Measurements from ENCODE around the gene INTS6.
"Not testable (repeated sequence)": the region's sequence is repeated elsewhere in the genome, so short reads cannot be mapped to it uniquely, and the experiment has no call there.

INTS6 gene

GRCh38 chr13:51425410-51426042 lies 27.3 kb downstream of the INTS6 start:
- no peak for TF ChIP-seq CTBP1 (IDR thresholded peaks at IDR 0.05; ENCODE audit: borderline replicate concordance)
- DNase-seq (ENCODE audit: extremely low spot score) = no peak
- CTCF ChIA-PET = no interaction called here
- POLR2A ChIA-PET = no interaction called here

- DNase-seq (ENCODE audit: extremely low spot score) = no peak
- CTCF ChIA-PET = no interaction called here
- TF ChIP-seq ELF4 (IDR thresholded peaks at IDR 0.05) (no peak), ARNT (IDR thresholded peaks at IDR 0.05) (no peak)
- POLR2A ChIA-PET = no interaction called here
Measured at GRCh38 chr13:51423766-51424165, 29.1 kb downstream of the INTS6 start.

- CTCF ChIA-PET = no interaction called here
- TF ChIP-seq PKNOX1 (IDR thresholded peaks at IDR 0.05) = no peak
- no peak for TF ChIP-seq HDGF (IDR thresholded peaks at IDR 0.05; ENCODE audit: borderline replicate concordance)
- POLR2A ChIA-PET = interaction anchor here (0.6 kb wide), 1 partner anchor 129 kb away, joined by 3 read pairs; no protein-coding TSS in a partner anchor
- no peak for DNase-seq (ENCODE audit: extremely low spot score)
Measured at GRCh38 chr13:51422484-51422883, 30.4 kb downstream of the INTS6 start.

GRCh38 chr13:51420681-51421490 lies 31.9 kb downstream of the INTS6 start:
- ChIA-PET POLR2A (interaction anchor here (1.0 to 1.4 kb wide), 2 partner anchors 30 to 32 kb away, joined by 3 to 5 read pairs; partner anchors contain the start of gene INTS6), CTCF (interaction anchor here (0.6 kb wide), 1 partner anchor 45 kb away, joined by 4 read pairs; no protein-coding TSS in a partner anchor)
- no peak for DNase-seq (ENCODE audit: extremely low spot score)
- TF ChIP-seq LEF1 (IDR thresholded peaks at IDR 0.05; ENCODE audit: borderline replicate concordance) = no peak
- TF ChIP-seq FOXM1 (IDR thresholded peaks at IDR 0.05; ENCODE audit: borderline replicate concordance) = no peak
- TF ChIP-seq SP1 (IDR thresholded peaks at IDR 0.05) = no peak
- TF ChIP-seq ELF4 (IDR thresholded peaks at IDR 0.05) = no peak
- TF ChIP-seq ZNF384 (IDR thresholded peaks at IDR 0.05) = no peak

GRCh38 chr13:51419001-51419636 lies 33.7 kb downstream of the INTS6 start:
- no peak for DNase-seq (ENCODE audit: extremely low spot score)
- POLR2A ChIA-PET = no interaction called here
- TF ChIP-seq FOXM1 (IDR thresholded peaks at IDR 0.05; ENCODE audit: borderline replicate concordance) (no peak), BHLHE40 (IDR thresholded peaks at IDR 0.05; ENCODE audit: borderline replicate concordance) (no peak), ELF4 (IDR thresholded peaks at IDR 0.05) (no peak), NFRKB (IDR thresholded peaks at IDR 0.05) (no peak), SP1 (IDR thresholded peaks at IDR 0.05) (no peak)
- CTCF ChIA-PET = no interaction called here

- ChIA-PET POLR2A (no interaction called here), CTCF (no interaction called here)
- TF ChIP-seq HDGF (IDR thresholded peaks at IDR 0.05; ENCODE audit: borderline replicate concordance) = no peak
- no peak for TF ChIP-seq ZNF384 (IDR thresholded peaks at IDR 0.05)
- no peak for TF ChIP-seq NFRKB (IDR thresholded peaks at IDR 0.05)
- TF ChIP-seq CTBP1 (IDR thresholded peaks at IDR 0.05; ENCODE audit: borderline replicate concordance) = no peak
- TF ChIP-seq LEF1 (IDR thresholded peaks at IDR 0.05; ENCODE audit: borderline replicate concordance) = no peak
- no peak for TF ChIP-seq FOXA1 (IDR thresholded peaks at IDR 0.05)
- no peak for TF ChIP-seq FOXM1 (IDR thresholded peaks at IDR 0.05; ENCODE audit: borderline replicate concordance)
- no peak for TF ChIP-seq FOXK2 (IDR thresholded peaks at IDR 0.05)
- TF ChIP-seq PKNOX1 (IDR thresholded peaks at IDR 0.05) = no peak
- TF ChIP-seq TARDBP (IDR thresholded peaks at IDR 0.05) = no peak
- TF ChIP-seq ELF4 (IDR thresholded peaks at IDR 0.05) = no peak
- TF ChIP-seq L3MBTL2 (conservative IDR thresholded peaks at IDR 0.05) = no peak
- no peak for TF ChIP-seq SP1 (IDR thresholded peaks at IDR 0.05)
- no peak for TF ChIP-seq ARNT (IDR thresholded peaks at IDR 0.05)
- no peak for TF ChIP-seq SUZ12 (IDR thresholded peaks at IDR 0.05)
- DNase-seq (ENCODE audit: extremely low spot score) = no peak
Measured at GRCh38 chr13:51417716-51418115, 35.1 kb downstream of the INTS6 start.

- TF ChIP-seq ZNF384 (IDR thresholded peaks at IDR 0.05) = no peak
- no peak for TF ChIP-seq BHLHE40 (IDR thresholded peaks at IDR 0.05; ENCODE audit: borderline replicate concordance)
- no peak for TF ChIP-seq ELF4 (IDR thresholded peaks at IDR 0.05)
- no peak for TF ChIP-seq NFRKB (IDR thresholded peaks at IDR 0.05)
- TF ChIP-seq CTBP1 (IDR thresholded peaks at IDR 0.05; ENCODE audit: borderline replicate concordance) = no peak
- TF ChIP-seq TARDBP (IDR thresholded peaks at IDR 0.05) = no peak
- no peak for TF ChIP-seq L3MBTL2 (conservative IDR thresholded peaks at IDR 0.05)
- no peak for TF ChIP-seq PKNOX1 (IDR thresholded peaks at IDR 0.05)
- no peak for TF ChIP-seq HDGF (IDR thresholded peaks at IDR 0.05; ENCODE audit: borderline replicate concordance)
- no peak for TF ChIP-seq SUZ12 (IDR thresholded peaks at IDR 0.05)
- no peak for TF ChIP-seq FOXA1 (IDR thresholded peaks at IDR 0.05)
- no peak for TF ChIP-seq ARNT (IDR thresholded peaks at IDR 0.05)
- TF ChIP-seq FOXM1 (IDR thresholded peaks at IDR 0.05; ENCODE audit: borderline replicate concordance) = no peak
- TF ChIP-seq LEF1 (IDR thresholded peaks at IDR 0.05; ENCODE audit: borderline replicate concordance) = no peak
- no peak for TF ChIP-seq FOXK2 (IDR thresholded peaks at IDR 0.05)
- ChIA-PET POLR2A (no interaction called here), CTCF (no interaction called here)
- no peak for DNase-seq (ENCODE audit: extremely low spot score)
Measured at GRCh38 chr13:51416107-51416506, 36.7 kb downstream of the INTS6 start.

- POLR2A ChIA-PET; CTCF ChIA-PET; DNase-seq (ENCODE audit: extremely low spot score): not testable (repeated sequence)
Measured at GRCh38 chr13:51415339-51415738, 37.5 kb downstream of the INTS6 start.

Data from HEK293T (cell line).